Hepatic stellate cell (primary cell): Measurements from ENCODE around the gene TARDBP.
"Not testable (repeated sequence)": the region's sequence is repeated elsewhere in the genome, so short reads cannot be mapped to it uniquely, and the experiment has no call there.

ENCODE experiments used
- DNase-seq: peaks from one replicate; pipeline ENCODE4 v3.0.0; 2011; ENCODE audit warnings: low spot score

TARDBP gene

GRCh38 chr1:10992864-10993263, 19.6 kb upstream of the TARDBP start:
- no peak for DNase-seq

GRCh38 chr1:10996100-10996499, 16.4 kb upstream of the TARDBP start:
- no peak for DNase-seq

- no peak for DNase-seq
These were observed 11.9 kb upstream of the TARDBP start for GRCh38 chr1:11000526-11000925.

- no peak for DNase-seq
These were observed 692 bp downstream of the TARDBP start for GRCh38 chr1:11013160-11013531.

GRCh38 chr1:11019358-11019757, 6.9 kb downstream of the TARDBP start:
- DNase-seq = not testable (repeated sequence)

GRCh38 chr1:11019971-11020370, 7.5 kb downstream of the TARDBP start:
- DNase-seq = no peak

- no peak for DNase-seq
These were observed 10.7 kb downstream of the TARDBP start for GRCh38 chr1:11023201-11023600.

GRCh38 chr1:11024154-11024873, 11.9 kb downstream of the TARDBP start:
- no peak for DNase-seq

- no peak for DNase-seq
These were observed 12.4 kb downstream of the TARDBP start for GRCh38 chr1:11024874-11025203.

- DNase-seq = no peak
These were observed 13.2 kb downstream of the TARDBP start for GRCh38 chr1:11025618-11026017.

GRCh38 chr1:11026052-11026451, 13.6 kb downstream of the TARDBP start:
- DNase-seq = no peak

- no peak for DNase-seq
These were observed 14.4 kb downstream of the TARDBP start for GRCh38 chr1:11026903-11027302.

- no peak for DNase-seq
These were observed 14.9 kb downstream of the TARDBP start for GRCh38 chr1:11027316-11027715.

- DNase-seq = no peak
These were observed 15.6 kb downstream of the TARDBP start for GRCh38 chr1:11028018-11028417.

- DNase-seq = no peak
These were observed 18.4 kb downstream of the TARDBP start for GRCh38 chr1:11030865-11031264.

GRCh38 chr1:11031624-11032262, 19.3 kb downstream of the TARDBP start:
- DNase-seq = no peak

- DNase-seq = not testable (repeated sequence)
These were observed 24.7 kb downstream of the TARDBP start for GRCh38 chr1:11037019-11037739.

GRCh38 chr1:11037740-11038182, 25.3 kb downstream of the TARDBP start:
- DNase-seq = peak; percentile 85

GRCh38 chr1:11039351-11040104, 27.1 kb downstream of the TARDBP start:
- DNase-seq = no peak

GRCh38 chr1:11040105-11040429, 27.6 kb downstream of the TARDBP start:
- DNase-seq = not testable (repeated sequence)

- DNase-seq = no peak
These were observed 28.6 kb downstream of the TARDBP start for GRCh38 chr1:11041048-11041447.

GRCh38 chr1:11042065-11042464, 29.6 kb downstream of the TARDBP start:
- no peak for DNase-seq
